ENCODE results near the gene KDM7A.

Gene KDM7A

DNA sequence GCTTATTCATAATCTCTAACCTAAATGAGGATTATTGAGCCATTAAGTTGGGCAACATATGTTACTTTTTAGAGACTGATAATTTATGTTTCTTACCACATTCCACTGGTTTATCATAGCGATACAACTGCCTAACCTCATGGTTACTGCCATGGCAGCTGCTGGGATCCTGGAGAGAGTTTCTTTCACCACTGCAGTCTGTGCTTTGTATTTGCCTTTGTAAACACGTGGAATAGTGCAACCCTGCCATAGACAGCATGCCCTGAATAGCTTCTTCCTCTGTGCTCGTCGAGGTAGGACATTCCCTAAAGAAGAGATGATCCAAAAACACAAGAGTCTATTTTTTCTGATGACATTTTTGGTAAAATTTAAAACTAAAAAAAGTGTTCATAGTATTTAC lies 80.3 kb downstream of the KDM7A start:
- no peak for TF ChIP-seq CTCF (IDR thresholded peaks at IDR 0.05)
- no peak for TF ChIP-seq ZFX (IDR thresholded peaks at IDR 0.05; ENCODE audit: borderline replicate concordance)
- no peak overlapping the region for H3K27ac ChIP-seq

DNA sequence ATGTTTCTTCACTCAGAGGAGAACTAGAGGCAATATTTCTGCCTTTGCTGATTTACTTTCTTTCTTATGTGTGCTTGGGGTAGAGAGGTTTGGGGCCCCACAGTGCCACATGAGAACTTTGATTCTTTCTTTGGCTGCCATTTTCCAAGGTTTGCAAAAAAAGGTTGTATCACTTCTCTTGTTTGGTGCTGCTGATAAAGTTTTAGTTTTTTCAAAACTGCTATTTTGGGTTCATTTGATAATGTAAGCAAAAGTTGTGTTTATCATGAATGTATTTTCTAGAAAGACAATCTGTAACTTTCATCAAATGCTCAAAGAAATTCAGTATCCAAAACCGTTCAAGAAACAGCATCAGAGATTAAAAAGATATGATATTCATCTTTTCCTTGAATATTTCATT lies 83.4 kb downstream of the KDM7A start:
- TF ChIP-seq CTCF (IDR thresholded peaks at IDR 0.05) (no peak), ZFX (IDR thresholded peaks at IDR 0.05; ENCODE audit: borderline replicate concordance) (no peak)
- no peak overlapping the region for H3K27ac ChIP-seq

- TF ChIP-seq ZFX (IDR thresholded peaks at IDR 0.05; ENCODE audit: borderline replicate concordance) (no peak), CTCF (IDR thresholded peaks at IDR 0.05) (no peak)
- H3K27ac ChIP-seq: no peak overlapping the region
Observed at GRCh38 chr7:140085447-140085846, 91.3 kb downstream of the KDM7A start.

DNA sequence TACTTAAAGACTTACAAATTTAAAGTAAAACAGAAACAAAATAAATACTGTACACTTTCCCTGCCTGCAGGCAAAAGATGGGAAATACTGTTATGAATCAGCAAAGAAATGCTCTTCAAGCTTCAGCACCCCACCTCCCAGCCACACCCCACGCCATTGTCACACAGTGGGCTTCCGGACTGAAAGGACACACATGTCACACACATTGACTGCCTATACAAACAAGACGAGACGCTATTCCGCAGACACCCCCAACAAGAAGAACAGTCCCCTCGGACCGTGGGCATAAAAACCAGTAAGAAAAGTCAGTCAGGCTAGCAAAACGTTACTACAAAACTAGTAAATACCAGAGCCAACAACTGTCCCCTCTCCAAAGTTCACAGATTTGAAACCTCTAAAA lies 91.8 kb downstream of the KDM7A start:
- TF ChIP-seq ZFX (IDR thresholded peaks at IDR 0.05; ENCODE audit: borderline replicate concordance): no peak
- no peak for TF ChIP-seq CTCF (IDR thresholded peaks at IDR 0.05)
- no peak overlapping the region for H3K27ac ChIP-seq

DNA sequence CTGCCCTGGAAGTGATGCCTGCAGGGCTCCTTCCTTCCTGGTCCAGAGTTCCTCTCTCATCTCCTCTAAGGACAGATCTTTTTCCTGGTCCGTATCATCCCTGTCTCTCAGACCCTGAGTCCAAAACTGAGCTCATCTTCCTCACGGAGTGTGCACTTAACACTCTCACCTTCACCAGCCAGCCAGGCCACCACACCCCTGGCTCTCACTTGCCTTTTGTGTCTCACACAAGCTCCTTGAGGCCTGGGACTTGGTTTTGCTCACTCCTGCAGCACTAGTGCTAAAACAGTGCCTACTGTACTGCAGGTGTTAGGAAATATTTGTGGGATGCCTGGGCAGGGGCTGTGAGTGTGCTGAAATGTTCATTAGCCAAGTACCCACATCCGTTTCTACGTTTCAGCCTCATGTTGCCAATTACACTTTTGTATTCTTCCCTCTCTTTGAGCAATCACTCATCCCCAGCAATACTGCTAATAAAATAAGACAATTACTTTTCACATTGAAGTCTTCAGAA lies 92.6 kb downstream of the KDM7A start:
- no peak for TF ChIP-seq ZFX (IDR thresholded peaks at IDR 0.05; ENCODE audit: borderline replicate concordance)
- TF ChIP-seq CTCF (IDR thresholded peaks at IDR 0.05): no peak
- H3K27ac ChIP-seq: no peak overlapping the region

- no peak for TF ChIP-seq CTCF (IDR thresholded peaks at IDR 0.05)
- TF ChIP-seq ZFX (IDR thresholded peaks at IDR 0.05; ENCODE audit: borderline replicate concordance): no peak
- H3K27ac ChIP-seq: no peak overlapping the region
Observed at GRCh38 chr7:140082770-140083169, 94.0 kb downstream of the KDM7A start.

- no peak overlapping the region for H3K27ac ChIP-seq
- TF ChIP-seq CTCF (IDR thresholded peaks at IDR 0.05) (no peak), ZFX (IDR thresholded peaks at IDR 0.05; ENCODE audit: borderline replicate concordance) (no peak)
Observed at GRCh38 chr7:140081774-140082425, 94.9 kb downstream of the KDM7A start.

Data from 22Rv1 (cell line).